RWPE2 (cell line): Measurements from ENCODE around the gene TGFBR3L.

Experiments
- ATAC-seq: fragments of 200-7000 bp; cut with Tn5 transposase; 3 replicates; pipeline ENCODE4 v1.9.1; 2021; ENCODE audit warnings: low read depth
- DNase-seq: peaks from one replicate; pipeline ENCODE4 v3.0.0-alpha.2; 2020; ENCODE audit warnings: low spot score
- H3K27ac ChIP-seq: fragments of 450-650 bp; 2 replicates; pipeline ENCODE4 v1.5.1; 2017; ENCODE audit warnings: mild to moderate bottlenecking; ENCODE audit not compliant: poor library complexity, severe bottlenecking
- H3K27me3 ChIP-seq: fragments of 250-450 bp; sonication (Bioruptor Pico); 2 replicates; pipeline ENCODE4 v1.5.1; 2021; ENCODE audit warnings: mild to moderate bottlenecking, moderate library complexity; ENCODE audit not compliant: insufficient read depth, poor library complexity, severe bottlenecking
- H3K36me3 ChIP-seq: fragments of 250-450 bp; sonication (Bioruptor Pico); 2 replicates; pipeline ENCODE4 v1.5.1; 2020; ENCODE audit warnings: low read depth, mild to moderate bottlenecking, moderate library complexity
- H3K4me1 ChIP-seq: fragments of 250-450 bp; sonication (Bioruptor Pico); 2 replicates; pipeline ENCODE4 v1.5.1; 2021; ENCODE audit warnings: mild to moderate bottlenecking, moderate library complexity; ENCODE audit not compliant: insufficient read depth, poor library complexity, severe bottlenecking
- H3K4me3 ChIP-seq: fragments of 250-450 bp; sonication (Bioruptor Pico); 2 replicates; pipeline ENCODE4 v1.5.1; 2021; ENCODE audit warnings: mild to moderate bottlenecking, moderate library complexity; ENCODE audit not compliant: severe bottlenecking
- H3K9me3 ChIP-seq: fragments of 250-450 bp; sonication (Bioruptor Pico); 2 replicates; pipeline ENCODE4 v1.5.1; 2021; ENCODE audit warnings: mild to moderate bottlenecking, moderate library complexity; ENCODE audit not compliant: severe bottlenecking
- CTCF ChIP-seq: fragments of 450-650 bp; IDR thresholded peaks from one replicate; pipeline ENCODE4 v1.5.1; 2017; ENCODE audit warnings: mild to moderate bottlenecking, moderate library complexity; ENCODE audit not compliant: poor library complexity, severe bottlenecking

TGFBR3L gene

GRCh38 chr19:7895565-7895964 is 19.1 kb upstream of the TGFBR3L start:
- DNase-seq, result no peak
- Histone ChIP-seq H3K27ac (peak overlapping the region; percentile 50), H3K9me3 (no peaks in the 10 kb centered on the region), H3K4me1 (peaks cover 14% of the 10 kb centered on the region), H3K36me3 (peaks cover 13% of the 10 kb centered on the region), H3K27me3 (no peaks in the 10 kb centered on the region), H3K4me3 (no peak overlapping the region)
- no peak for ATAC-seq
- no peak for TF ChIP-seq CTCF

- Histone ChIP-seq H3K36me3 (peaks cover 13% of the 10 kb centered on the region), H3K4me3 (no peak overlapping the region), H3K27me3 (no peaks in the 10 kb centered on the region), H3K9me3 (no peaks in the 10 kb centered on the region), H3K27ac (no peak overlapping the region), H3K4me1 (peaks cover 19% of the 10 kb centered on the region)
- ATAC-seq (no peak), DNase-seq (no peak)
- no peak for TF ChIP-seq CTCF
Measured at GRCh38 chr19:7897292-7897691, 17.3 kb upstream of the TGFBR3L start.

- H3K9me3 ChIP-seq, result no peaks in the 10 kb centered on the region
- no peak overlapping the region for H3K27ac ChIP-seq
- peaks cover 21% of the 10 kb centered on the region for H3K4me1 ChIP-seq
- DNase-seq (no peak), ATAC-seq (no peak)
- no peak for TF ChIP-seq CTCF
- H3K36me3 ChIP-seq, result peaks cover 13% of the 10 kb centered on the region
- no peak overlapping the region for H3K4me3 ChIP-seq
- no peaks in the 10 kb centered on the region for H3K27me3 ChIP-seq
Measured at GRCh38 chr19:7898967-7899366, 15.7 kb upstream of the TGFBR3L start.

- peaks cover 17% of the 10 kb centered on the region for H3K4me1 ChIP-seq
- peaks cover 13% of the 10 kb centered on the region for H3K36me3 ChIP-seq
- H3K9me3 ChIP-seq, result no peaks in the 10 kb centered on the region
- no peak overlapping the region for H3K4me3 ChIP-seq
- DNase-seq (peak; percentile 59), ATAC-seq (no peak)
- H3K27me3 ChIP-seq, result no peaks in the 10 kb centered on the region
- peak overlapping the region; percentile 67 for H3K27ac ChIP-seq
- no peak for TF ChIP-seq CTCF
Measured at GRCh38 chr19:7899751-7900378, 14.8 kb upstream of the TGFBR3L start.

- peaks cover 15% of the 10 kb centered on the region for H3K4me1 ChIP-seq
- no peak for ATAC-seq
- H3K27me3 ChIP-seq, result no peaks in the 10 kb centered on the region
- no peak for TF ChIP-seq CTCF
- no peak overlapping the region for H3K4me3 ChIP-seq
- no peaks in the 10 kb centered on the region for H3K9me3 ChIP-seq
- DNase-seq, result peak; percentile 45
- H3K27ac ChIP-seq, result peak overlapping the region; percentile 67
- H3K36me3 ChIP-seq, result peaks cover 17% of the 10 kb centered on the region
Measured at GRCh38 chr19:7900401-7900870, 14.2 kb upstream of the TGFBR3L start.
